Astrocyte (in vitro differentiated cells and primary cell): ENCODE results near the gene FUT8. TPM values are rescaled to one million over a fixed set of nuclear protein-coding genes. Genes with fewer than 3 reads are reported as not detected.

Experiments used
- DNase-seq: peaks from one replicate; pipeline ENCODE4 v3.0.0-alpha.2; 2010; ENCODE audit warnings: low read depth
- FAIRE-seq: peaks from 2 replicates; lab custom pipeline; 2011; peaks lifted over from hg19 to GRCh38; lab: Jason Lieb, UNC
- H2AFZ ChIP-seq: 2 replicates; pipeline ENCODE4 v1.6.0; 2012; ENCODE audit warnings: low read depth, low read length, inconsistent platforms
- H3K27ac ChIP-seq: 2 replicates; pipeline ENCODE4 v1.5.1; 2011; ENCODE audit warnings: low read depth, low read length, inconsistent platforms
- H3K27me3 ChIP-seq: 2 replicates; pipeline ENCODE4 v1.6.0; 2011; ENCODE audit warnings: low read length, inconsistent platforms; ENCODE audit not compliant: insufficient read depth
- H3K36me3 ChIP-seq: 2 replicates; pipeline ENCODE4 v1.5.1; 2011; ENCODE audit warnings: low read length, inconsistent platforms; ENCODE audit not compliant: insufficient read depth
- H3K4me1 ChIP-seq: 2 replicates; pipeline ENCODE4 v1.5.1; 2011; ENCODE audit warnings: low read length, inconsistent platforms; ENCODE audit not compliant: insufficient read depth
- H3K4me2 ChIP-seq: 2 replicates; pipeline ENCODE4 v1.6.0; 2012; ENCODE audit warnings: low read length, inconsistent platforms
- H3K4me3 ChIP-seq: 2 replicates; pipeline ENCODE4 v1.5.1; 2011; ENCODE audit warnings: low read depth, mild to moderate bottlenecking, low read length, inconsistent platforms; ENCODE audit not compliant: insufficient read depth
- H3K79me2 ChIP-seq: 2 replicates; pipeline ENCODE4 v1.6.0; 2012; ENCODE audit warnings: mild to moderate bottlenecking, low read length, inconsistent platforms; ENCODE audit not compliant: insufficient read depth
- H3K9ac ChIP-seq: 2 replicates; pipeline ENCODE4 v1.6.0; 2012; ENCODE audit warnings: mild to moderate bottlenecking, low read length, inconsistent platforms
- H3K9me3 ChIP-seq: 2 replicates; pipeline ENCODE4 v1.5.1; 2012; ENCODE audit warnings: low read depth, mild to moderate bottlenecking, low read length, inconsistent platforms; ENCODE audit not compliant: insufficient read depth
- H4K20me1 ChIP-seq: 2 replicates; pipeline ENCODE4 v1.6.0; 2012; ENCODE audit warnings: low read length, inconsistent platforms; ENCODE audit not compliant: insufficient read depth
- H3K27ac Mint-ChIP-seq: one replicate; pipeline ENCODE4 v1.8.0; 2021; ENCODE audit warnings: mild to moderate bottlenecking, mixed read lengths; ENCODE audit not compliant: unreplicated experiment
- H3K27me3 Mint-ChIP-seq: one replicate; pipeline ENCODE4 v1.8.0; 2021; ENCODE audit warnings: low read depth, mixed read lengths; ENCODE audit not compliant: unreplicated experiment
- H3K36me3 Mint-ChIP-seq: one replicate; pipeline ENCODE4 v1.8.0; 2021; ENCODE audit warnings: low read depth, mixed read lengths; ENCODE audit not compliant: unreplicated experiment
- H3K4me1 Mint-ChIP-seq: one replicate; pipeline ENCODE4 v1.8.0; 2021; ENCODE audit warnings: low read depth, mixed read lengths; ENCODE audit not compliant: unreplicated experiment
- H3K4me3 Mint-ChIP-seq: one replicate; pipeline ENCODE4 v1.8.0; 2021; ENCODE audit warnings: mild to moderate bottlenecking, moderate library complexity, mixed read lengths; ENCODE audit not compliant: unreplicated experiment
- H3K9me3 Mint-ChIP-seq: one replicate; pipeline ENCODE4 v1.8.0; 2021; ENCODE audit warnings: mild to moderate bottlenecking, mixed read lengths; ENCODE audit not compliant: unreplicated experiment
- CTCF ChIP-seq: IDR thresholded peaks from 2 replicates; pipeline ENCODE4 v1.5.1; 2011; ENCODE audit warnings: low read depth, mild to moderate bottlenecking, inconsistent platforms, low read length, moderate library complexity; ENCODE audit not compliant: insufficient read depth
- EZH2 ChIP-seq: IDR thresholded peaks from 2 replicates; pipeline ENCODE4 v1.6.1; 2012; ENCODE audit warnings: mild to moderate bottlenecking, low read length, inconsistent platforms; ENCODE audit not compliant: insufficient read depth
- total RNA-seq: library from RNA; stranded (reverse); gene quantifications from 2 replicates; pipeline ENCODE4 v1.2.1, GENCODE V29; 2021

FUT8 gene
- total RNA-seq, 1 donor from 2014 or later = 52.7 TPM

GRCh38 chr14:65456247-65456646, 43.7 kb downstream of the FUT8 start:
- FAIRE-seq = no peak

GRCh38 chr14:65461730-65462129, 49.2 kb downstream of the FUT8 start:
- no peaks in the 10 kb centered on the region for H3K27me3 ChIP-seq
- peaks cover 16% of the 10 kb centered on the region for H3K4me1 ChIP-seq
- Mint-ChIP-seq H3K36me3 (peaks cover 13% of the 10 kb centered on the region), H3K9me3 (peaks cover 7% of the 10 kb centered on the region), H3K27ac (peak overlapping the region; percentile 97), H3K4me1 (peaks cover 22% of the 10 kb centered on the region), H3K4me3 (peak overlapping the region; percentile 9), H3K27me3 (no peaks in the 10 kb centered on the region)
- H3K4me3 ChIP-seq = no peak overlapping the region
- DNase-seq (no peak), FAIRE-seq (no peak)
- peaks cover 43% of the 10 kb centered on the region for H3K79me2 ChIP-seq
- H3K27ac ChIP-seq = peak overlapping the region; percentile 64
- peak overlapping the region; percentile 63 for H3K4me2 ChIP-seq
- no peaks in the 10 kb centered on the region for H4K20me1 ChIP-seq
- TF ChIP-seq EZH2 (no peak), CTCF (no peak)
- H3K36me3 ChIP-seq = peaks cover 4% of the 10 kb centered on the region
- no peaks in the 10 kb centered on the region for H3K9me3 ChIP-seq
- no peak overlapping the region for H2AFZ ChIP-seq
- H3K9ac ChIP-seq = peak overlapping the region; percentile 19

More at GRCh38 chr14:65456247-65456646, 43.7 kb downstream of the FUT8 start:
- TF ChIP-seq EZH2 (no peak), CTCF (no peak)
- Histone ChIP-seq H3K4me1 (peaks cover 2% of the 10 kb centered on the region), H3K4me2 (no peak overlapping the region), H3K27ac (no peak overlapping the region), H3K79me2 (peaks cover 54% of the 10 kb centered on the region), H3K36me3 (peaks cover 4% of the 10 kb centered on the region), H3K9ac (no peak overlapping the region), H3K27me3 (no peaks in the 10 kb centered on the region), H4K20me1 (peaks cover 22% of the 10 kb centered on the region), H2AFZ (no peak overlapping the region), H3K4me3 (no peak overlapping the region), H3K9me3 (no peaks in the 10 kb centered on the region)
- Mint-ChIP-seq H3K27me3 (no peaks in the 10 kb centered on the region), H3K4me3 (no peak overlapping the region), H3K4me1 (peaks cover 3% of the 10 kb centered on the region), H3K9me3 (peaks cover 7% of the 10 kb centered on the region), H3K27ac (no peak overlapping the region), H3K36me3 (peaks cover 20% of the 10 kb centered on the region)
- DNase-seq = no peak

GRCh38 chr14:65462411-65462810, 49.9 kb downstream of the FUT8 start:
- Histone ChIP-seq H3K27ac (peak overlapping the region; percentile 64), H3K9me3 (no peaks in the 10 kb centered on the region), H3K4me1 (peaks cover 16% of the 10 kb centered on the region), H3K4me2 (peak overlapping the region; percentile 63), H3K9ac (peak overlapping the region; percentile 19), H3K79me2 (peaks cover 48% of the 10 kb centered on the region), H3K36me3 (peaks cover 4% of the 10 kb centered on the region), H3K27me3 (no peaks in the 10 kb centered on the region), H2AFZ (no peak overlapping the region), H4K20me1 (no peaks in the 10 kb centered on the region), H3K4me3 (no peak overlapping the region)
- H3K9me3 Mint-ChIP-seq = peaks cover 7% of the 10 kb centered on the region
- DNase-seq (peak; percentile 91), FAIRE-seq (peak; percentile 60)
- peak overlapping the region; percentile 97 for H3K27ac Mint-ChIP-seq
- no peak for TF ChIP-seq EZH2
- no peak for TF ChIP-seq CTCF
- H3K27me3 Mint-ChIP-seq = no peaks in the 10 kb centered on the region
- peaks cover 9% of the 10 kb centered on the region for H3K36me3 Mint-ChIP-seq
- H3K4me1 Mint-ChIP-seq = peaks cover 22% of the 10 kb centered on the region
- no peak overlapping the region for H3K4me3 Mint-ChIP-seq
